ENCODE data around the gene MARCHF7.

Gene MARCHF7

GRCh38 chr2:159737292-159737916 lies 25.1 kb downstream of the MARCHF7 start:
- H3K27me3 ChIP-seq (ENCODE audit: insufficient read depth, low read depth), result no peaks in the 10 kb centered on the region
- no peaks in the 10 kb centered on the region for H3K36me3 ChIP-seq (ENCODE audit: insufficient read depth)
- H4K20me1 ChIP-seq (ENCODE audit: insufficient read depth), result peaks cover 9% of the 10 kb centered on the region

GRCh38 chr2:159737917-159738296 lies 25.6 kb downstream of the MARCHF7 start:
- Histone ChIP-seq H3K36me3 (ENCODE audit: insufficient read depth) (no peaks in the 10 kb centered on the region), H3K4me3 (IDR thresholded peaks at IDR 0.05; ENCODE audit: insufficient read depth, low read depth, low read length) (no peak overlapping the region), H3K4me2 (no peak overlapping the region), H3K4me1 (ENCODE audit: low read depth, poor library complexity, severe bottlenecking) (no peaks in the 10 kb centered on the region), H3K79me2 (ENCODE audit: insufficient read depth, low read depth) (peaks cover 68% of the 10 kb centered on the region), H3K9ac (no peak overlapping the region), H3K27ac (no peak overlapping the region), H2AFZ (ENCODE audit: low read depth) (no peak overlapping the region), H3K27me3 (ENCODE audit: insufficient read depth, low read depth) (no peaks in the 10 kb centered on the region), H4K20me1 (ENCODE audit: insufficient read depth) (peaks cover 9% of the 10 kb centered on the region)
- no peak for TF ChIP-seq CTCF (conservative IDR thresholded peaks at IDR 0.05; ENCODE audit: low read depth, low read length)

More at GRCh38 chr2:159737292-159737916, 25.1 kb downstream of the MARCHF7 start:
- Histone ChIP-seq H3K4me3 (IDR thresholded peaks at IDR 0.05; ENCODE audit: insufficient read depth, low read depth, low read length) (no peak overlapping the region), H3K27ac (no peak overlapping the region), H3K9ac (no peak overlapping the region), H3K79me2 (ENCODE audit: insufficient read depth, low read depth) (peaks cover 71% of the 10 kb centered on the region), H3K4me1 (ENCODE audit: low read depth, poor library complexity, severe bottlenecking) (peaks cover 1% of the 10 kb centered on the region), H2AFZ (ENCODE audit: low read depth) (no peak overlapping the region), H3K4me2 (no peak overlapping the region)
- no peak for TF ChIP-seq CTCF (conservative IDR thresholded peaks at IDR 0.05; ENCODE audit: low read depth, low read length)

- Histone ChIP-seq H4K20me1 (ENCODE audit: insufficient read depth) (peaks cover 9% of the 10 kb centered on the region), H3K36me3 (ENCODE audit: insufficient read depth) (no peaks in the 10 kb centered on the region), H2AFZ (ENCODE audit: low read depth) (no peak overlapping the region), H3K27ac (no peak overlapping the region), H3K4me3 (IDR thresholded peaks at IDR 0.05; ENCODE audit: insufficient read depth, low read depth, low read length) (no peak overlapping the region), H3K4me1 (ENCODE audit: low read depth, poor library complexity, severe bottlenecking) (no peaks in the 10 kb centered on the region), H3K27me3 (ENCODE audit: insufficient read depth, low read depth) (no peaks in the 10 kb centered on the region), H3K9ac (no peak overlapping the region), H3K79me2 (ENCODE audit: insufficient read depth, low read depth) (peaks cover 60% of the 10 kb centered on the region), H3K4me2 (no peak overlapping the region)
- no peak for TF ChIP-seq CTCF (conservative IDR thresholded peaks at IDR 0.05; ENCODE audit: low read depth, low read length)
These were observed 26.4 kb downstream of the MARCHF7 start for GRCh38 chr2:159738509-159739390.

GRCh38 chr2:159742846-159743245 lies 30.5 kb downstream of the MARCHF7 start:
- H3K27ac ChIP-seq, result no peak overlapping the region
- peaks cover 21% of the 10 kb centered on the region; the same call in 1 of the 2 replicates for H3K79me2 ChIP-seq (ENCODE audit: insufficient read depth, low read depth)
- peaks cover 7% of the 10 kb centered on the region; the same call in 1 of the 2 replicates for H3K36me3 ChIP-seq (ENCODE audit: insufficient read depth)
- no peak overlapping the region for H3K4me2 ChIP-seq
- H3K4me1 ChIP-seq (ENCODE audit: low read depth, poor library complexity, severe bottlenecking), result no peaks in the 10 kb centered on the region
- no peak overlapping the region for H2AFZ ChIP-seq (ENCODE audit: low read depth)
- H3K9ac ChIP-seq, result no peak overlapping the region
- H3K4me3 ChIP-seq (IDR thresholded peaks at IDR 0.05; ENCODE audit: insufficient read depth, low read depth, low read length), result no peak overlapping the region
- H4K20me1 ChIP-seq (ENCODE audit: insufficient read depth), result peaks cover 4% of the 10 kb centered on the region
- H3K27me3 ChIP-seq (ENCODE audit: insufficient read depth, low read depth), result no peaks in the 10 kb centered on the region
- no peak for TF ChIP-seq CTCF (conservative IDR thresholded peaks at IDR 0.05; ENCODE audit: low read depth, low read length)

Measured in KMS-11 (cell line).